Neutrophil (primary cell): ENCODE data around the gene CHERP.
"Not testable (repeated sequence)": the region's sequence is repeated elsewhere in the genome, so short reads cannot be mapped to it uniquely, and the experiment has no call there.

Experiments used
- H3K27ac ChIP-seq: fragments of 200-600 bp; sonication (generic); 2 replicates; pipeline ENCODE4 v1.5.1; 2016; ENCODE audit warnings: mild to moderate bottlenecking, moderate library complexity
- H3K27me3 ChIP-seq: fragments of 200-600 bp; sonication (generic); 2 replicates; pipeline ENCODE4 v1.6.0; 2016; ENCODE audit warnings: mild to moderate bottlenecking
- H3K36me3 ChIP-seq: fragments of 200-600 bp; sonication (generic); 2 replicates; pipeline ENCODE4 v1.5.1; 2017
- H3K4me1 ChIP-seq, 2 experiments: fragments of 200-600 bp in 1 of 2; sonication (generic) in 1 of 2; 1 replicate in 1 of 2; 2 replicates in 1 of 2; pipeline versions ENCODE4 v1.5.1 to v1.6.1; 2013 to 2016; ENCODE audit warnings: low read depth in 1 of 2, low read length in 1 of 2, mild to moderate bottlenecking in 1 of 2, moderate library complexity in 1 of 2; ENCODE audit not compliant: control insufficient read depth in 1 of 2, insufficient read depth in 1 of 2
- H3K4me3 ChIP-seq, 2 experiments: fragments of 200-600 bp in 1 of 2; sonication (generic) in 1 of 2; 1 replicate in 1 of 2; 2 replicates in 1 of 2; pipeline ENCODE4 v1.5.1; 2013 to 2016; ENCODE audit warnings: low read depth in 1 of 2, low read length in 1 of 2, mild to moderate bottlenecking in 1 of 2, moderate library complexity in 1 of 2
- H3K9me3 ChIP-seq: fragments of 200-600 bp; sonication (generic); 2 replicates; pipeline ENCODE4 v1.5.1; 2016
- TF ChIP-seq, protein P1 (sequence below): fragments of 200-600 bp; sonication (generic); IDR thresholded peaks from 2 replicates; pipeline ENCODE4 v1.5.1; 2016; ENCODE audit warnings: antibody characterized with exemption

CHERP gene

DNA sequence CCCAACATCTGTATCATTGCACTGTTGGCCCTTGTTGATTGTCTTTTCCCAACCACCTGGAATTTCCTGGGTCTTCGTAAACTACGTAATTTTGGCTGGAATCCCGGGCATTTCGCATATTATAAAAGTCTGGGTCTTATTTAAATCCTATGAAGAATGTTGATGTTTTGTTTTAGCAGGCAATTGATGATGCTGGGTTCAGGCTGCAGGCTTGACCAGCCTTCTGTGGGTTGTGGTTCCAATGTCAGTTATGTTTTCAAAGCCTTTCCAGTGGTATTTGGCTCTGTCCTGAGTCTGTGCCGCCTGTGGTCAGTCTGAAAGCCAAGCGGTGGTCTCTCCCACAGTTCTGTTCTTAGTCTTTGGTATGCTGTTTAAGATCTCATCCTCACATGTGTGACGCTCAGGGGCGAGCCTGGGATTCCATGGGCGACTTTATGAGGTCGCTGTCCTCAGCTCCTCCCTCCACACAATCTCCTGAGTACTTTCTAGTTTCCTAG, 17.6 kb upstream of the CHERP start:
- TF ChIP-seq, protein P1, sequence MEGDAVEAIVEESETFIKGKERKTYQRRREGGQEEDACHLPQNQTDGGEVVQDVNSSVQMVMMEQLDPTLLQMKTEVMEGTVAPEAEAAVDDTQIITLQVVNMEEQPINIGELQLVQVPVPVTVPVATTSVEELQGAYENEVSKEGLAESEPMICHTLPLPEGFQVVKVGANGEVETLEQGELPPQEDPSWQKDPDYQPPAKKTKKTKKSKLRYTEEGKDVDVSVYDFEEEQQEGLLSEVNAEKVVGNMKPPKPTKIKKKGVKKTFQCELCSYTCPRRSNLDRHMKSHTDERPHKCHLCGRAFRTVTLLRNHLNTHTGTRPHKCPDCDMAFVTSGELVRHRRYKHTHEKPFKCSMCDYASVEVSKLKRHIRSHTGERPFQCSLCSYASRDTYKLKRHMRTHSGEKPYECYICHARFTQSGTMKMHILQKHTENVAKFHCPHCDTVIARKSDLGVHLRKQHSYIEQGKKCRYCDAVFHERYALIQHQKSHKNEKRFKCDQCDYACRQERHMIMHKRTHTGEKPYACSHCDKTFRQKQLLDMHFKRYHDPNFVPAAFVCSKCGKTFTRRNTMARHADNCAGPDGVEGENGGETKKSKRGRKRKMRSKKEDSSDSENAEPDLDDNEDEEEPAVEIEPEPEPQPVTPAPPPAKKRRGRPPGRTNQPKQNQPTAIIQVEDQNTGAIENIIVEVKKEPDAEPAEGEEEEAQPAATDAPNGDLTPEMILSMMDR: no peak
- Histone ChIP-seq H3K9me3 (no peaks in the 10 kb centered on the region), H3K36me3 (peaks cover 73% of the 10 kb centered on the region), H3K27ac (no peak overlapping the region), H3K27me3 (no peaks in the 10 kb centered on the region), H3K4me1 (no peaks in the 10 kb centered on the region), H3K4me3 (no peak overlapping the region)

DNA sequence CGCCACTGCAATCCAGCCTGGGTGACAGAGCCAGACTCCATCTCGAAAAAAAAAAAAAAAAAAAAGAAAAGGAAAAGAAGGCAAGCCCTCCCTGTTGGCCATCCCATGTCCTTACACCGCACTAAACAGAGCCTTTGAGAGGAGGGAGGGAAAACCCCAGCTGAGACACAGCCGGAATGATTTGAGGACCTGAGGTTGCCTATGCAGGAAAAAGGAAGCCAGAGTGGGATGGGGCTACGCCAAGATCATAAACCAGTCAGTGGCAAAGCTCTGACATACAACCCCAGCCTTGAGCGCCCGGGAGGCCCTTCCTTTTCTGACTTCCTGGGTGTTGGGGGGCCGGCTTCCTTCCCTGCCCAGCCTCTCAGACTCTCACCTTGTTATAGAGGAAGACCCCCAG, 12.5 kb upstream of the CHERP start:
- TF ChIP-seq, protein P1: no peak
- H3K9me3 ChIP-seq: no peaks in the 10 kb centered on the region
- H3K4me3 ChIP-seq: no peak overlapping the region
- H3K27me3 ChIP-seq: no peaks in the 10 kb centered on the region
- H3K36me3 ChIP-seq: peaks cover 67% of the 10 kb centered on the region
- H3K27ac ChIP-seq: no peak overlapping the region
- no peaks in the 10 kb centered on the region for H3K4me1 ChIP-seq

DNA sequence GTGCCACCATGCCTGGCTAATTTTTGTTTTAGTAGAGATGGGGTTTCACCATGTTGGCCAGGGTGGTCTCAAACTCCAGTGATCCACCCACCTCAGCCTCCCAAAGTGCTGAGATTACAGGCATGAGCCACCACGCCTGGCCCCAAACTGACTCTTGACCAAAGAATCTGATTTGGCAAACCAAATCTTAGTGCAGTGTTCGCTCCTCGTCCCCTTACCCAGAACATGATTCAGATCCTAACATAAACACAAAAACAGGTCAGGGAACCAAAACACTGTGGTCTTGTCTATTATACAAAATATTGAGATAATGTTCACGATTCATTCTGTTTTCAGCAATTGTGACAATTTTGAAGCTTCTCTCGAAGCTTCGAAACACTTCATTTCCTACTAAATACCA, 9.7 kb upstream of the CHERP start:
- H3K36me3 ChIP-seq: peaks cover 51% of the 10 kb centered on the region

GRCh38 chr19:16548956-16549355, 6.7 kb upstream of the CHERP start:
- H3K4me3 ChIP-seq: no peak overlapping the region
- no peak overlapping the region for H3K27ac ChIP-seq
- H3K4me1 ChIP-seq: peaks cover 12 to 16% of the 10 kb centered on the region in 2 experiments
- TF ChIP-seq, protein P1: no peak
- H3K9me3 ChIP-seq: no peaks in the 10 kb centered on the region
- H3K36me3 ChIP-seq: peaks cover 31% of the 10 kb centered on the region
- no peaks in the 10 kb centered on the region for H3K27me3 ChIP-seq

More for the DNA sequence above, 9.7 kb upstream of the CHERP start:
- H3K9me3 ChIP-seq, H3K4me3 ChIP-seq, H3K27ac ChIP-seq, H3K27me3 ChIP-seq: not testable (repeated sequence)
- peaks cover 12 to 14% of the 10 kb centered on the region in 2 experiments for H3K4me1 ChIP-seq

DNA sequence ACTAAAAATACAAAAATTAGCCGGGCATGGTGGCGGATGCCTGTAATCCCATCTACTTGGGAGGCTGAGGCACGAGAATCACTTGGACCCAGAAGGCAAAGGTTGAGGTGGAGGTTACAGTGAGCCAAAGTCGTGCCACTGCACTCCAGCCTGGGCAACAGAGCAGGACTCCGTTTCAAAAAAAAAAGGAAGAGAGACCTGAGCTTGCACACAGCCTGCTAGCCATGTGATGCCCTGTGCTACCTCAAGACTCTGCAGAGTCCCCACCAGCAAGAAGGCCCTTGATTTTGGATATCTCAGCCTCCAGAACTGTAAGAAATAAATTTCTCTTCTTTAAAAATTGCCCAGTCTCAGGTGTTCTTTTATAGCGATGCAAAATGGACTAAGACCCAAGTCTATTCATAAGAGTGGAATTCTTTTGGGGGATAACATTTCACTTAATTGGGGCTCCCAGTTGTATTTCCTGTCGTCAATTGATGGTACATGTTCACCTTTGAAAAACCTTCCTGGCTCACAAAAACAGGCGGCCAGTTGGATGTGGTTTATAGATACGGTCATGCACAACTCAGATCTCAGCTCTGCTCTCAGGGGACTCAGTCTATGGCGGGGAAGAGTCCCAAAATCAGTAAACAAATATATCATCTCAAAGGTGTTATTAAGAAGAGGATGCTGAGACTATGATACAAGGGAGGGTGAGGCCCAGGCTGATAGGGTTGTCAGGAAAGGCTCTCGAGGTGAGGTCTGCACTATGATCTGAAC, 2.4 kb upstream of the CHERP start:
- Histone ChIP-seq H3K36me3 (peaks cover 2% of the 10 kb centered on the region), H3K27me3 (no peaks in the 10 kb centered on the region), H3K4me1 (peaks cover 38 to 39% of the 10 kb centered on the region in 2 experiments), H3K4me3 (no peak overlapping the region), H3K9me3 (no peaks in the 10 kb centered on the region), H3K27ac (no peak overlapping the region)
- TF ChIP-seq, protein P1: no peak

- not testable (repeated sequence) for H3K4me3 ChIP-seq, H3K9me3 ChIP-seq, H3K27ac ChIP-seq, H3K27me3 ChIP-seq, H3K36me3 ChIP-seq
- H3K4me1 ChIP-seq: peaks cover 38 to 39% of the 10 kb centered on the region in 2 experiments
Observed at GRCh38 chr19:16543734-16544133, 1.5 kb upstream of the CHERP start.
